BJ (cell line): ENCODE results near the gene CLNK. TPM values are rescaled to one million over a fixed set of nuclear protein-coding genes. Genes with fewer than 3 reads are reported as not detected.

Source experiments
- CTCF ChIA-PET: fragments of 350-600 bp; formaldehyde crosslinking; extraction: SDS; loops from one replicate; lab custom pipeline; 2021; ENCODE audit warnings: antibody characterized with exemption, inconsistent platforms; lab: Yijun Ruan, JAX
- POLR2A ChIA-PET: fragments of 300-600 bp; sonication (Branson Sonifier 250); formaldehyde crosslinking; extraction: SDS; loops from one replicate; lab custom pipeline; 2021; ENCODE audit warnings: antibody characterized with exemption; lab: Charles Lee
- DNase-seq: peaks from one replicate; pipeline ENCODE4 v3.0.0-alpha.2; 2011; ENCODE audit warnings: low read depth
- H3K27me3 ChIP-seq: 2 replicates; pipeline ENCODE4 v1.6.0; 2011; ENCODE audit warnings: low read length; ENCODE audit not compliant: control insufficient read depth, insufficient read depth
- H3K36me3 ChIP-seq: 2 replicates; pipeline ENCODE4 v1.5.1; 2011; ENCODE audit warnings: low read length; ENCODE audit not compliant: control insufficient read depth, insufficient read depth
- H3K4me3 ChIP-seq: 2 replicates; pipeline ENCODE4 v1.5.1; 2011; ENCODE audit warnings: low read depth, mild to moderate bottlenecking, control low read depth, low read length
- CTCF ChIP-seq: IDR thresholded peaks from 2 replicates; pipeline ENCODE4 v1.5.1; 2011; ENCODE audit warnings: low read depth, mild to moderate bottlenecking, control low read depth, inconsistent platforms, low read length, moderate library complexity; ENCODE audit not compliant: insufficient read depth
- polyA plus RNA-seq: library from polyadenylated mRNA; depleted of rRNA; stranded (reverse); fragments of >200 nt; gene quantifications from 2 replicates; pipeline ENCODE4 v1.2.3, GENCODE V29; 2011

The CLNK gene
- polyA plus RNA-seq, 1 experiment: not detected

GRCh38 chr4:10703156-10703555 lies 18.6 kb upstream of the CLNK start:
- ChIA-PET POLR2A (no interaction called here), CTCF (no interaction called here)
- TF ChIP-seq CTCF: no peak
- no peak for DNase-seq
- Histone ChIP-seq H3K4me3 (no peak overlapping the region), H3K27me3 (no peaks in the 10 kb centered on the region), H3K36me3 (no peaks in the 10 kb centered on the region)

GRCh38 chr4:10701702-10702460 lies 17.3 kb upstream of the CLNK start:
- no peak for TF ChIP-seq CTCF
- Histone ChIP-seq H3K36me3 (no peaks in the 10 kb centered on the region), H3K27me3 (no peaks in the 10 kb centered on the region), H3K4me3 (no peak overlapping the region)
- ChIA-PET POLR2A (no interaction called here), CTCF (no interaction called here)
- DNase-seq: no peak

GRCh38 chr4:10701161-10701560 lies 16.6 kb upstream of the CLNK start:
- no peak for DNase-seq
- no peak for TF ChIP-seq CTCF
- no peaks in the 10 kb centered on the region for H3K36me3 ChIP-seq

GRCh38 chr4:10698172-10698571 lies 13.6 kb upstream of the CLNK start:
- ChIA-PET CTCF (no interaction called here), POLR2A (no interaction called here)
- no peak for TF ChIP-seq CTCF
- Histone ChIP-seq H3K36me3 (no peaks in the 10 kb centered on the region), H3K27me3 (no peaks in the 10 kb centered on the region), H3K4me3 (no peak overlapping the region)
- no peak for DNase-seq

More at GRCh38 chr4:10701161-10701560, 16.6 kb upstream of the CLNK start:
- ChIA-PET CTCF (no interaction called here), POLR2A (no interaction called here)
- H3K27me3 ChIP-seq: no peaks in the 10 kb centered on the region
- H3K4me3 ChIP-seq: no peak overlapping the region

- Histone ChIP-seq H3K4me3 (no peak overlapping the region), H3K27me3 (no peaks in the 10 kb centered on the region), H3K36me3 (no peaks in the 10 kb centered on the region)
- ChIA-PET POLR2A (no interaction called here), CTCF (no interaction called here)
- DNase-seq: no peak
- TF ChIP-seq CTCF: no peak
Observed at GRCh38 chr4:10697086-10697485, 12.5 kb upstream of the CLNK start.
